Natural killer cell treated with Interleukin-12 subunit alpha and Interleukin-12 subunit beta and Interleukin-15 and Interleukin-18, amount 100 ng/mL, for 72 hours (primary cell): ENCODE results near the gene RNF212. TPM values are rescaled to one million over a fixed set of nuclear protein-coding genes. Genes with fewer than 3 reads are reported as not detected.

Experiments used
- ATAC-seq, 2 donors: fragments of 150-1000 bp; cut with Tn5 transposase in 1 of 2; sonication (Bioruptor Pico), chemical (Tn5 transposase) in 1 of 2; 2 replicates each; pipeline ENCODE4 v1.10.0; 2021
- DNase-seq: peaks from one replicate; pipeline ENCODE4 v3.0.0; 2022; ENCODE audit warnings: low spot score
- H3K27ac Mint-ChIP-seq, 2 donors: 1 replicate in 1 of 2; 2 replicates in 1 of 2; pipeline ENCODE4 v1.8.0; 2022; ENCODE audit warnings: mixed read lengths in 2 of 2, mild to moderate bottlenecking in 1 of 2, moderate library complexity in 1 of 2
- H3K27me3 Mint-ChIP-seq, 2 donors: 1 replicate in 1 of 2; 2 replicates in 1 of 2; pipeline ENCODE4 v1.8.0; 2022; ENCODE audit warnings: mixed read lengths in 2 of 2
- H3K36me3 Mint-ChIP-seq: one replicate; pipeline ENCODE4 v1.8.0; 2022; ENCODE audit warnings: mixed read lengths
- H3K4me1 Mint-ChIP-seq, 2 donors: 1 replicate in 1 of 2; 2 replicates in 1 of 2; pipeline ENCODE4 v1.8.0; 2022; ENCODE audit warnings: low read depth in 2 of 2, mixed read lengths in 2 of 2, mild to moderate bottlenecking in 1 of 2
- H3K4me3 Mint-ChIP-seq: one replicate; pipeline ENCODE4 v1.8.0; 2022; ENCODE audit warnings: mixed read lengths
- H3K9me3 Mint-ChIP-seq: 2 replicates; pipeline ENCODE4 v1.8.0; 2022; ENCODE audit warnings: mixed read lengths
- total RNA-seq, 2 donors: library from RNA; stranded (reverse); gene quantifications; one replicate each; pipeline ENCODE4 v1.2.3, GENCODE V29; 2022

Gene RNF212
- total RNA-seq, 2 donors from 2014 or later, result 0.89 to 1.5 TPM

- H3K27ac Mint-ChIP-seq, result no peak overlapping the region
- peaks cover 13 to 25% of the 10 kb centered on the region in 2 donors for H3K27me3 Mint-ChIP-seq
- no peaks in the 10 kb centered on the region for H3K9me3 Mint-ChIP-seq
- ATAC-seq, result no peak
- H3K36me3 Mint-ChIP-seq, result no peaks in the 10 kb centered on the region
- no peak overlapping the region for H3K4me3 Mint-ChIP-seq
- no peaks in the 10 kb centered on the region for H3K4me1 Mint-ChIP-seq
- DNase-seq, result no peak
These were observed 4.0 kb downstream of the RNF212 start for GRCh38 chr4:1109333-1109732.

- no peaks in the 10 kb centered on the region for H3K4me1 Mint-ChIP-seq
- DNase-seq (no peak), ATAC-seq (no peak)
- peaks cover 8 to 18% of the 10 kb centered on the region in 2 donors for H3K27me3 Mint-ChIP-seq
- no peak overlapping the region for H3K4me3 Mint-ChIP-seq
- H3K36me3 Mint-ChIP-seq, result no peaks in the 10 kb centered on the region
- H3K9me3 Mint-ChIP-seq, result no peaks in the 10 kb centered on the region
- H3K27ac Mint-ChIP-seq, result no peak overlapping the region
These were observed 7.7 kb downstream of the RNF212 start for GRCh38 chr4:1105662-1106061.

GRCh38 chr4:1105067-1105466 lies 8.3 kb downstream of the RNF212 start:
- peak; percentile 44 to 57 for ATAC-seq

GRCh38 chr4:1104647-1105046 lies 8.7 kb downstream of the RNF212 start:
- no peaks in the 10 kb centered on the region for H3K4me1 Mint-ChIP-seq
- no peaks in the 10 kb centered on the region for H3K9me3 Mint-ChIP-seq
- H3K27ac Mint-ChIP-seq, result no peak overlapping the region
- peaks cover under 1 to 11% of the 10 kb centered on the region in 2 donors for H3K27me3 Mint-ChIP-seq
- no peaks in the 10 kb centered on the region for H3K36me3 Mint-ChIP-seq
- DNase-seq (no peak), ATAC-seq (peak; percentile 27 to 32)
- no peak overlapping the region for H3K4me3 Mint-ChIP-seq

More at GRCh38 chr4:1105067-1105466, 8.3 kb downstream of the RNF212 start:
- Mint-ChIP-seq H3K4me1 (no peaks in the 10 kb centered on the region), H3K27ac (no peak overlapping the region), H3K36me3 (no peaks in the 10 kb centered on the region), H3K4me3 (no peak overlapping the region), H3K27me3 (peaks cover 5 to 15% of the 10 kb centered on the region in 2 donors), H3K9me3 (no peaks in the 10 kb centered on the region)
- no peak for DNase-seq

DNA sequence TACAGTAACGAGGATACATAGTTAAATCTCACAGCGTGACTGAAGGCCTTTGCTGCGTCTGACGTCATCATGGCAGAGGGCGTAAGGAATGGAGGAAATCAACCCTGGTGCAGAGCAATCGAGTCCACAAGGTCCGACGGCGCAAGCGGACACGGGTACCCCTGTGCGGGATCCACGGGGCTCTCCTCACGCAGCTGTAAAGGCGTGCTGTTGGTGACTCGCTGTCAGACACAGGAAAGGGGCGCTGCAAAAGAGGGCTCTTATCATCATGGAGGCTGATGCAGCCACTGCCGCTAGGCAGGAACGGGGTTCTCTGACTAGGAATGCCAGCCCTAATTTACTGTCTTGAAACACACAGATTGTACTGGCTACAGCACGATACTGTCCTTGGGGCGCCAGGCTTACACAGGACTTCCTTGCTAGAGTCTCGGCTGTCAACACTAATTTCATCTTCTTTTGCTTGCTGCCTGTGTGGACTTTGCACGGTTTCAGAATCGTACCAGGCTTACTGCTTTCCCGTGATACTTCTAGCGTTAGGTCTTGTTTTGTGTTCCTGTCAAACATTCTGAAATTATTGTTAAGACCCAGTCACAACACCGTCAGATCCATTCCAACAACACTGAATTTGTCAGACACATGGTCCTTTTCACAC lies 13.6 kb downstream of the RNF212 start:
- H3K9me3 Mint-ChIP-seq, result no peaks in the 10 kb centered on the region
- H3K27ac Mint-ChIP-seq, result no peak overlapping the region
- H3K4me1 Mint-ChIP-seq, result no peaks in the 10 kb centered on the region
- peaks cover 0 to 14% of the 10 kb centered on the region in 2 donors for H3K27me3 Mint-ChIP-seq
- DNase-seq (no peak), ATAC-seq (no peak)
- H3K4me3 Mint-ChIP-seq, result no peak overlapping the region
- H3K36me3 Mint-ChIP-seq, result no peaks in the 10 kb centered on the region

DNA sequence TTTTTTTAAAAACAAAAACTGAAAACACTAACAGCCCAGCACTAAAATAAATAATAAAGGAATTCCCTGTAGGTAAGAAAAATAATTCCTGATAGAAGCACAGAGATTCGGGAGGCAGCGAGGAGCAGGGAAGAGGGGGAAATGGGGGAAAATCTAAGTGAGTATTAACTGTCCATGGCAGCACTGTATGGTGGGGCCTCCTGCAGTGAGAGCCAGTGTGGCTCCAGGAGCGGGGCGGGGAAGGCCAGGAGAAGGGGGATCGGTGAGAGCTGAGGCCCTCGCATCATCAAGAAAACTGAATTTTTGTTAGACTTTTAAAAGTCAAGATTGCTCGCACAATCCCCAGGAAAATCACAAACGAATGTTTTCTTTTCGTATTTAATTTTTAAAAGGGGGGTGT lies 14.1 kb downstream of the RNF212 start:
- H3K4me1 Mint-ChIP-seq, result no peaks in the 10 kb centered on the region
- H3K27me3 Mint-ChIP-seq, result peaks cover 0 to 14% of the 10 kb centered on the region in 2 donors
- H3K27ac Mint-ChIP-seq, result no peak overlapping the region
- DNase-seq (no peak), ATAC-seq (no peak)
- no peaks in the 10 kb centered on the region for H3K36me3 Mint-ChIP-seq
- H3K4me3 Mint-ChIP-seq, result no peak overlapping the region
- no peaks in the 10 kb centered on the region for H3K9me3 Mint-ChIP-seq

DNA sequence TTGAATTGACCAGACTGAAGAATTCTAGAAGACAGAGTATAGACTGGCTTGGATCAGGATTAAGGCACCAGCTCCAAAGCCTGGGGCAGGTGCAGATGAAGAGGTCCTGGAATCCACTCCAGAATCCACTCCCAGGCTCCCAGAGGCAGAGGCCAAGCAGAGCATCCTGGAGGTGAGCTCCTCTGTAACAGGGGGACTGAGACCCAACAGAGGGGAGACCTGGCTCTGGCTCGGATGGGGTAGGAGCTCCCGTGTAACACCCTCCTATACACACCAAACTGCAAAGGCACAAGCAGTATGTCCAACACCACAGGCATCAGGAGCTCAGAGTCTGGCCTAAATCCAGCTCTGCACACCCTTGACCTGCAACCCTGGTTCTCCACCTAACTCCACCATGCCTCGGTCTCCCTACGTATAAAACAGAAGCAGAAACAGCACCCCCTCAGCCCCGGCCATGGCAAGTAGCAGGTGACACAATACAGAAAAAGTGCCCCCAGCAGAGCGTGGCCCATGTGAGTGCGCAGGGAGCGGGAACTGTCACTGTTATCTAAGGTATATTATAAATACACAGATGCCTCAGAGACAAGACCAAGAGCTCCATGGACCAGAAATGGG lies 14.9 kb downstream of the RNF212 start:
- H3K9me3 Mint-ChIP-seq, result no peaks in the 10 kb centered on the region
- DNase-seq (no peak), ATAC-seq (peak in 1 of 2 donors; percentile 6)
- H3K4me3 Mint-ChIP-seq, result no peak overlapping the region
- no peak overlapping the region for H3K27ac Mint-ChIP-seq
- H3K4me1 Mint-ChIP-seq, result no peaks in the 10 kb centered on the region
- H3K27me3 Mint-ChIP-seq, result peaks cover 0 to 14% of the 10 kb centered on the region in 2 donors
- H3K36me3 Mint-ChIP-seq, result no peaks in the 10 kb centered on the region

- Mint-ChIP-seq H3K27me3 (peaks cover 0 to 14% of the 10 kb centered on the region in 2 donors), H3K4me1 (no peaks in the 10 kb centered on the region), H3K9me3 (no peaks in the 10 kb centered on the region), H3K27ac (no peak overlapping the region), H3K36me3 (no peaks in the 10 kb centered on the region), H3K4me3 (no peak overlapping the region)
- DNase-seq (no peak), ATAC-seq (no peak)
These were observed 15.8 kb downstream of the RNF212 start for GRCh38 chr4:1097553-1097952.

DNA sequence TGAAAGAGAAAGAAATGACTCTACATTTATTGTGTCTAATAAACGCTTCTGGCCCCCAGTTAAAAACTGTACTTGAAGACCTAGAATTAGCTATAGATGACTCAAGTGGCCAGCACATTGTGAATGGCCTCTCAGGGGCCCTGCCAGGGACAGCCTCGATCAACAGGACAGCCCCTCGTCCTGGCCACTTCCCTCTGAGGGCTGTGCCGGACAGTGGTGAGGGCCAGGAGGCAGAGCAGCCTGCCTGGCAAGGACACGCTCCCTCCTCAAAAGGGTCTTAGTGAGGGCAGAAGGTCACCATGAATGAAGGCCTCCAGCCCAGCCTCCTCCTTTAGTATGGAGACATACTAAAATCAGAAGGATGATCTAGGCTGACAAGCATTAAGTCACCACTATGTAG lies 16.5 kb downstream of the RNF212 start:
- no peak for ATAC-seq
- Mint-ChIP-seq H3K9me3 (no peaks in the 10 kb centered on the region), H3K27me3 (peaks cover 0 to 14% of the 10 kb centered on the region in 2 donors), H3K4me3 (no peak overlapping the region), H3K4me1 (no peaks in the 10 kb centered on the region), H3K27ac (no peak overlapping the region), H3K36me3 (no peaks in the 10 kb centered on the region)
- DNase-seq, result no peak

- Mint-ChIP-seq H3K36me3 (no peaks in the 10 kb centered on the region), H3K27me3 (peaks cover 0 to 6% of the 10 kb centered on the region in 2 donors), H3K4me1 (peaks cover 0 to 6% of the 10 kb centered on the region in 2 donors), H3K27ac (no peak overlapping the region), H3K4me3 (no peak overlapping the region), H3K9me3 (no peaks in the 10 kb centered on the region)
- ATAC-seq (no peak), DNase-seq (no peak)
These were observed 19.1 kb downstream of the RNF212 start for GRCh38 chr4:1094336-1094690.

GRCh38 chr4:1093391-1094335 lies 19.7 kb downstream of the RNF212 start:
- DNase-seq (no peak), ATAC-seq (no peak)
- Mint-ChIP-seq H3K4me1 (peaks cover 0 to 7% of the 10 kb centered on the region in 2 donors), H3K9me3 (no peaks in the 10 kb centered on the region), H3K36me3 (no peaks in the 10 kb centered on the region), H3K4me3 (no peak overlapping the region), H3K27me3 (no peaks in the 10 kb centered on the region), H3K27ac (no peak overlapping the region)

DNA sequence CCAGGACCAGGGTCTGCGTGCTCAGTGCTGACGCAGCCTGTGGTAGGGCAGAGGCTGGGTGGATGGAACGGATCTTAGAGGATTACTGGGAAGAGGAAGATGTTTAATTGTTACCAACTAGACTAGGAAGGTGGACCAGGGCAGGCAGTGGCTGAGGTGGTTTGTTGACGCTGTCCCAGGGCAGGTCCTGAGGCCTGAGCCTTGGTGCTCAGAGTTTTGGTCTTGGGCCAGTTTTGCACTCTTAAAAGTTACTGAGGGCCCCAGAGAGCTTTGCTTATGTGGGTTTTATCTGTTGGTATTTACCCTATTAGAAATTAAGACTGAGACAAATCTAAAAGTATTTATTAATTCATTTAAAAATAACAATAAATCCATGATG lies 20.4 kb downstream of the RNF212 start:
- DNase-seq (no peak), ATAC-seq (no peak)
- no peak overlapping the region for H3K27ac Mint-ChIP-seq
- H3K9me3 Mint-ChIP-seq, result peaks cover 2% of the 10 kb centered on the region
- H3K27me3 Mint-ChIP-seq, result no peaks in the 10 kb centered on the region
- no peak overlapping the region for H3K4me3 Mint-ChIP-seq
- H3K36me3 Mint-ChIP-seq, result peaks cover 5% of the 10 kb centered on the region
- H3K4me1 Mint-ChIP-seq, result peaks cover 2 to 9% of the 10 kb centered on the region in 2 donors

GRCh38 chr4:1092026-1092982 lies 21.1 kb downstream of the RNF212 start:
- Mint-ChIP-seq H3K4me3 (no peak overlapping the region), H3K4me1 (peaks cover 7 to 15% of the 10 kb centered on the region in 2 donors), H3K27ac (no peak overlapping the region), H3K36me3 (peaks cover 9% of the 10 kb centered on the region), H3K9me3 (peaks cover 5% of the 10 kb centered on the region), H3K27me3 (no peaks in the 10 kb centered on the region)
- ATAC-seq, result no peak
- DNase-seq, result no peak
